Measurements from ENCODE around the gene DNAI1.

DNAI1 gene

GRCh38 chr9:34456746-34457145 is 1.9 kb upstream of the DNAI1 start:
- Histone ChIP-seq H3K4me3 (IDR thresholded peaks at IDR 0.05; ENCODE audit: insufficient read depth, low read depth, low read length) (no peak overlapping the region), H3K36me3 (ENCODE audit: insufficient read depth) (no peaks in the 10 kb centered on the region), H3K27ac (no peak overlapping the region), H4K20me1 (ENCODE audit: insufficient read depth) (no peaks in the 10 kb centered on the region), H2AFZ (ENCODE audit: low read depth) (no peak overlapping the region), H3K79me2 (ENCODE audit: insufficient read depth, low read depth) (peaks cover 26% of the 10 kb centered on the region), H3K27me3 (ENCODE audit: insufficient read depth, low read depth) (0 out of 2 replicates have a peak, but pooled peaks cover 2% of the 10 kb centered on the region), H3K9ac (no peak overlapping the region), H3K4me2 (peak overlapping the region; percentile 77; the same call in 1 of the 2 replicates), H3K4me1 (ENCODE audit: low read depth, poor library complexity, severe bottlenecking) (peaks cover 23% of the 10 kb centered on the region)
- TF ChIP-seq, protein P1, sequence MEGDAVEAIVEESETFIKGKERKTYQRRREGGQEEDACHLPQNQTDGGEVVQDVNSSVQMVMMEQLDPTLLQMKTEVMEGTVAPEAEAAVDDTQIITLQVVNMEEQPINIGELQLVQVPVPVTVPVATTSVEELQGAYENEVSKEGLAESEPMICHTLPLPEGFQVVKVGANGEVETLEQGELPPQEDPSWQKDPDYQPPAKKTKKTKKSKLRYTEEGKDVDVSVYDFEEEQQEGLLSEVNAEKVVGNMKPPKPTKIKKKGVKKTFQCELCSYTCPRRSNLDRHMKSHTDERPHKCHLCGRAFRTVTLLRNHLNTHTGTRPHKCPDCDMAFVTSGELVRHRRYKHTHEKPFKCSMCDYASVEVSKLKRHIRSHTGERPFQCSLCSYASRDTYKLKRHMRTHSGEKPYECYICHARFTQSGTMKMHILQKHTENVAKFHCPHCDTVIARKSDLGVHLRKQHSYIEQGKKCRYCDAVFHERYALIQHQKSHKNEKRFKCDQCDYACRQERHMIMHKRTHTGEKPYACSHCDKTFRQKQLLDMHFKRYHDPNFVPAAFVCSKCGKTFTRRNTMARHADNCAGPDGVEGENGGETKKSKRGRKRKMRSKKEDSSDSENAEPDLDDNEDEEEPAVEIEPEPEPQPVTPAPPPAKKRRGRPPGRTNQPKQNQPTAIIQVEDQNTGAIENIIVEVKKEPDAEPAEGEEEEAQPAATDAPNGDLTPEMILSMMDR (conservative IDR thresholded peaks at IDR 0.05; ENCODE audit: low read depth, low read length) = no peak

GRCh38 chr9:34457266-34458012 is 1.2 kb upstream of the DNAI1 start:
- Histone ChIP-seq H2AFZ (ENCODE audit: low read depth) (peak overlapping the region; percentile 47; the same call in 1 of the 2 replicates), H3K4me3 (IDR thresholded peaks at IDR 0.05; ENCODE audit: insufficient read depth, low read depth, low read length) (no peak overlapping the region), H3K27me3 (ENCODE audit: insufficient read depth, low read depth) (0 out of 2 replicates have a peak, but pooled peaks cover 2% of the 10 kb centered on the region), H3K9ac (peak overlapping the region; percentile 71; the same call in 1 of the 2 replicates), H3K36me3 (ENCODE audit: insufficient read depth) (no peaks in the 10 kb centered on the region), H3K4me2 (peak overlapping the region; percentile 77), H3K79me2 (ENCODE audit: insufficient read depth, low read depth) (peaks cover 26% of the 10 kb centered on the region), H3K4me1 (ENCODE audit: low read depth, poor library complexity, severe bottlenecking) (peaks cover 18% of the 10 kb centered on the region), H3K27ac (peak overlapping the region; percentile 50; the same call in 1 of the 2 replicates), H4K20me1 (ENCODE audit: insufficient read depth) (no peaks in the 10 kb centered on the region)
- TF ChIP-seq, protein P1 (conservative IDR thresholded peaks at IDR 0.05; ENCODE audit: low read depth, low read length) = no peak

GRCh38 chr9:34458959-34459340 is 345 bp downstream of the DNAI1 start:
- Histone ChIP-seq H3K9ac (no peak overlapping the region), H3K4me1 (ENCODE audit: low read depth, poor library complexity, severe bottlenecking) (peaks cover 17% of the 10 kb centered on the region), H2AFZ (ENCODE audit: low read depth) (peak overlapping the region; percentile 47; the same call in 1 of the 2 replicates), H4K20me1 (ENCODE audit: insufficient read depth) (no peaks in the 10 kb centered on the region), H3K4me3 (IDR thresholded peaks at IDR 0.05; ENCODE audit: insufficient read depth, low read depth, low read length) (no peak overlapping the region), H3K79me2 (ENCODE audit: insufficient read depth, low read depth) (peaks cover 19% of the 10 kb centered on the region), H3K36me3 (ENCODE audit: insufficient read depth) (no peaks in the 10 kb centered on the region), H3K4me2 (peak overlapping the region; percentile 38; the same call in 1 of the 2 replicates), H3K27me3 (ENCODE audit: insufficient read depth, low read depth) (0 out of 2 replicates have a peak, but pooled peaks cover 2% of the 10 kb centered on the region), H3K27ac (no peak overlapping the region)
- TF ChIP-seq, protein P1 (conservative IDR thresholded peaks at IDR 0.05; ENCODE audit: low read depth, low read length) = no peak

DNA sequence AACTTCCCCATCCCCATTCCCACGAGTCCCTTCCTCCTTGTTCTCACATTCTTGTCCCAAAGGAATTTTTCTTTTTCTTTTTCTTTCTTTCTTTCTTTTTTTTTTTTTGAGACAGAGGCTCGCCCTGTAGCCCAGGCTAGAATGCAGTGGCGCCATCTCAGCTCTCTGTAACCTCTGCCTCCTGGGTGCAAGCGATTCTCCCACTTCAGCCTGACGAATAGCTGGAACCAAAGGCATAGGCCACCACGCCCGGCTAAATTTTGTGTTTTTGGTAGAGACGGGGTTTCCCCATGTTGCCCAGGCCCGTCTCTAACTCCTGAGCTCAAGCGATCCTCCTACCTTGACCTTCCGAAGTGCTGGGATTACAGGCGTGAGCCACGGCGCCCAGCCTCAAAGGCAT is 751 bp downstream of the DNAI1 start:
- H2AFZ ChIP-seq (ENCODE audit: low read depth) = peak overlapping the region; percentile 47; the same call in 1 of the 2 replicates

More for the DNA sequence above, 751 bp downstream of the DNAI1 start:
- Histone ChIP-seq H3K9ac (no peak overlapping the region), H3K79me2 (ENCODE audit: insufficient read depth, low read depth) (peaks cover 19% of the 10 kb centered on the region), H3K4me2 (peak overlapping the region; percentile 38; the same call in 1 of the 2 replicates), H3K4me1 (ENCODE audit: low read depth, poor library complexity, severe bottlenecking) (peaks cover 13% of the 10 kb centered on the region), H3K36me3 (ENCODE audit: insufficient read depth) (no peaks in the 10 kb centered on the region), H4K20me1 (ENCODE audit: insufficient read depth) (no peaks in the 10 kb centered on the region), H3K4me3 (IDR thresholded peaks at IDR 0.05; ENCODE audit: insufficient read depth, low read depth, low read length) (no peak overlapping the region), H3K27me3 (ENCODE audit: insufficient read depth, low read depth) (0 out of 2 replicates have a peak, but pooled peaks cover 2% of the 10 kb centered on the region), H3K27ac (no peak overlapping the region)
- TF ChIP-seq, protein P1 (conservative IDR thresholded peaks at IDR 0.05; ENCODE audit: low read depth, low read length) = no peak
